ENCODE results near the gene MTFMT.

DNA sequence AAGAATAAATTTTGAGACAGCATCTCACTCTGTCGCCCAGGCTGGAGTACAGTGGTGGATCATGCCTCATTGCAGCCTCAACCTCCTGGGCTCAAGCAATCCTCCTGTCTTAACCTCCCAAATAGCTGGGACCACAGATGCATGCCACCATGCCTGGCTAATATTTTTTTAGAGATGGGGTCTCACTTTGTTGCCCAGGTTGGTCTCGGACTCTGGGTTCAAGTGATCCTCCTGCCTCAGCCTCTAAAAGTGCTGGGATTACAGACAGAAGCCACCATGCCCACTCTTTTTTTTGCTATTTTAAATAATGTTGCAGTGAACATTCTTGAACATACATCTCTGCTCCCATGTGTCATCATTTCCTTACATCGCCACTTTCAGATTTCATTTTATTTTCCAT, 9.0 kb upstream of the MTFMT start:
- TF ChIP-seq, protein P1, sequence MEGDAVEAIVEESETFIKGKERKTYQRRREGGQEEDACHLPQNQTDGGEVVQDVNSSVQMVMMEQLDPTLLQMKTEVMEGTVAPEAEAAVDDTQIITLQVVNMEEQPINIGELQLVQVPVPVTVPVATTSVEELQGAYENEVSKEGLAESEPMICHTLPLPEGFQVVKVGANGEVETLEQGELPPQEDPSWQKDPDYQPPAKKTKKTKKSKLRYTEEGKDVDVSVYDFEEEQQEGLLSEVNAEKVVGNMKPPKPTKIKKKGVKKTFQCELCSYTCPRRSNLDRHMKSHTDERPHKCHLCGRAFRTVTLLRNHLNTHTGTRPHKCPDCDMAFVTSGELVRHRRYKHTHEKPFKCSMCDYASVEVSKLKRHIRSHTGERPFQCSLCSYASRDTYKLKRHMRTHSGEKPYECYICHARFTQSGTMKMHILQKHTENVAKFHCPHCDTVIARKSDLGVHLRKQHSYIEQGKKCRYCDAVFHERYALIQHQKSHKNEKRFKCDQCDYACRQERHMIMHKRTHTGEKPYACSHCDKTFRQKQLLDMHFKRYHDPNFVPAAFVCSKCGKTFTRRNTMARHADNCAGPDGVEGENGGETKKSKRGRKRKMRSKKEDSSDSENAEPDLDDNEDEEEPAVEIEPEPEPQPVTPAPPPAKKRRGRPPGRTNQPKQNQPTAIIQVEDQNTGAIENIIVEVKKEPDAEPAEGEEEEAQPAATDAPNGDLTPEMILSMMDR (IDR thresholded peaks at IDR 0.05; ENCODE audit: insufficient read depth, low read length) = no peak
- TF ChIP-seq, protein P2, sequence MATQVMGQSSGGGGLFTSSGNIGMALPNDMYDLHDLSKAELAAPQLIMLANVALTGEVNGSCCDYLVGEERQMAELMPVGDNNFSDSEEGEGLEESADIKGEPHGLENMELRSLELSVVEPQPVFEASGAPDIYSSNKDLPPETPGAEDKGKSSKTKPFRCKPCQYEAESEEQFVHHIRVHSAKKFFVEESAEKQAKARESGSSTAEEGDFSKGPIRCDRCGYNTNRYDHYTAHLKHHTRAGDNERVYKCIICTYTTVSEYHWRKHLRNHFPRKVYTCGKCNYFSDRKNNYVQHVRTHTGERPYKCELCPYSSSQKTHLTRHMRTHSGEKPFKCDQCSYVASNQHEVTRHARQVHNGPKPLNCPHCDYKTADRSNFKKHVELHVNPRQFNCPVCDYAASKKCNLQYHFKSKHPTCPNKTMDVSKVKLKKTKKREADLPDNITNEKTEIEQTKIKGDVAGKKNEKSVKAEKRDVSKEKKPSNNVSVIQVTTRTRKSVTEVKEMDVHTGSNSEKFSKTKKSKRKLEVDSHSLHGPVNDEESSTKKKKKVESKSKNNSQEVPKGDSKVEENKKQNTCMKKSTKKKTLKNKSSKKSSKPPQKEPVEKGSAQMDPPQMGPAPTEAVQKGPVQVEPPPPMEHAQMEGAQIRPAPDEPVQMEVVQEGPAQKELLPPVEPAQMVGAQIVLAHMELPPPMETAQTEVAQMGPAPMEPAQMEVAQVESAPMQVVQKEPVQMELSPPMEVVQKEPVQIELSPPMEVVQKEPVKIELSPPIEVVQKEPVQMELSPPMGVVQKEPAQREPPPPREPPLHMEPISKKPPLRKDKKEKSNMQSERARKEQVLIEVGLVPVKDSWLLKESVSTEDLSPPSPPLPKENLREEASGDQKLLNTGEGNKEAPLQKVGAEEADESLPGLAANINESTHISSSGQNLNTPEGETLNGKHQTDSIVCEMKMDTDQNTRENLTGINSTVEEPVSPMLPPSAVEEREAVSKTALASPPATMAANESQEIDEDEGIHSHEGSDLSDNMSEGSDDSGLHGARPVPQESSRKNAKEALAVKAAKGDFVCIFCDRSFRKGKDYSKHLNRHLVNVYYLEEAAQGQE (IDR thresholded peaks at IDR 0.05; ENCODE audit: insufficient replicate concordance, low read depth) = no peak
- TF ChIP-seq GABPA (IDR thresholded peaks at IDR 0.05; ENCODE audit: low read depth) (no peak), POLR2AphosphoS5 (IDR thresholded peaks at IDR 0.05; ENCODE audit: low read depth) (no peak), SPI1 (IDR thresholded peaks at IDR 0.05; ENCODE audit: borderline replicate concordance, low read depth) (no peak)

Data from HL-60 (cell line).